Left renal pelvis (tissue), 4 donors: ENCODE measurements around the gene MCFD2. TPM values are rescaled to one million over a fixed set of nuclear protein-coding genes. Genes with fewer than 3 reads are reported as not detected.

Experiments
- DNase-seq, 4 donors: peaks; one replicate each; pipeline ENCODE4 v3.0.0-alpha.2; 2013; ENCODE audit warnings: low read depth in 4 of 4, low spot score in 3 of 4
- polyA plus RNA-seq, 4 donors: library from polyadenylated mRNA; unstranded; fragments of 120-200 nt; gene quantifications; one replicate each; pipeline ENCODE4 v1.2.1, GENCODE V29; 2013; ENCODE audit not compliant: insufficient read length in 4 of 4

MCFD2 gene
- polyA plus RNA-seq, 4 donors, result 83.9 to 105 (median 96.3) TPM

GRCh38 chr2:46939626-46940359 lies 24.2 kb upstream of the MCFD2 start:
- no peak for DNase-seq

DNA sequence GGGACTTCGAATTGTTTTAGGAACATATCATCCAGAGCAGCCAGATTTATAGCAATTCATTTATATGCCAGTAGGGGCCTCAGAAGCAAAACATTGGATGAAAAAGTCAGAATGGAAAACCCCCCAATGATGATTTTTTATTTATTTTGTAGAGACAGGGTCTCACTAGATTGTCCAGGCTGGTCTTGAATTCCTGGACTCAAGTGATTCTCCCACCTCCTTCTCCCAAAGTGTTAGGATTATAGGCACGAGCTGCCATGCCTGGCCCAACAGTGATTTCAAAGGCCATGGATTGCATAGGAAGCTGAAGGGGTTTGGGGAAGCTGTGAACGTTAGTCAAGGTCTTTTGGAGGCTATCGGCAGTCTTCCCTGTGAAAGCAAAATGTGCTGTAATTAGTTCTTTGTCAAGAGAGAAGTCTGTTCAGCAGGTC lies 21.9 kb upstream of the MCFD2 start:
- no peak for DNase-seq

DNA sequence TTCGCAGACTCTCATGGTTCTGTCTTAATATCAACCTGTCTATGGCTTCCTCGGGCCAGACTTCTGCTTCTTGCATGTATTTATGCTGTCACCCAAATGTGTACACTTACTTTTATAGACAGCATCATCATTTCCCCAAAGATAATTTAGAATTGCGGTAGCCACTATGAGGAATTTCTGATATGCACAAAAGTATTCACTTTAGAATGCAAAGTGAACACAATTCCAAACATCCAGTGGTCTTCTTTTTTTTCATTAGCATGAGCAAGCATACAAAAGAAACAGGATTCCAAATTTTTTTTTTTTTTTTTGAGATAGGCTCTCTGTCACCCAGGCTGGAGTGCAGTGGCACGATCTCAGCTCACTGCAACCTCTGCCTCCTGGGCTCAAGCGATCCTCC lies 21.0 kb upstream of the MCFD2 start:
- no peak for DNase-seq

- no peak for DNase-seq
Observed at GRCh38 chr2:46935071-46935470, 19.5 kb upstream of the MCFD2 start.

DNA sequence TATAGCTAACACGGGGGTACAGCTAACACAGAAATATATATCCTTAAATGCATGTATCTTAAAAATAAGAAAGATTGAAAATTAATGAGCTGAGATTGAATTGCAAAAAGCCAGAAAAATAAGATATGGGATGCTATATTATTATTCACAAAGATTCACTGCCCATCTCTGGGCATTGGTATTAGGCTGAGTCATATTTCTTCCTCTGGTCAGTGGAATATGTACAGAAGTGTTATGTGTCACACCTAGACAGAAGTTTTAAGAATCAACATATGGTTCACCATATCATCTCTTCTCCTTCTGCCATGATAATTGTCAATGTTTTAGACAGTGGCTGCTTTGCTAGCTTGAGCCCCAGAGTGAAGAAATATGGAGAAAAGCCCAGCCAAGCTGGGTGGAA lies 14.0 kb upstream of the MCFD2 start:
- DNase-seq, result no peak

GRCh38 chr2:46926863-46927262 lies 11.3 kb upstream of the MCFD2 start:
- no peak for DNase-seq

- no peak for DNase-seq
Observed at GRCh38 chr2:46925474-46926351, 10.1 kb upstream of the MCFD2 start.

DNA sequence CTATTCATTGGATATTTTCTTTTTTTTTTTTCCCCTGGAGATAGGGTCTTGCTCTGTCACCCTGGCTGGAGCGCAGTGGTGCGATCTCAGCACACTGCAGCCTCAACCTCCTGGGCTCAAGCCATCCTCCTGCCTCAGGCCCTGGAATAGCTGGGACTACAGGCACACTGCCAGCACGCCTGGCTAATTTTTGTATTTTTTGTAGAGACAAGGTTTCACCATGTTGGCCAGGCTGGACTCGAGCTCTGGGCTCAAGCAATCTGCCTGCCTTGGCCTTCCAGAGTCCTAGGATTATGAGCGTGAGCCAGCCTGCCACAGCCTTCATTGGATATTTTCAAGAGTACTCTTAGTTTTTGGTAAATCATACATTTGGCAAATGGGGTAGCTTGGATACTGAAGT lies 9.0 kb upstream of the MCFD2 start:
- no peak for DNase-seq

- DNase-seq, result no peak
Observed at GRCh38 chr2:46924038-46924437, 8.4 kb upstream of the MCFD2 start.

DNA sequence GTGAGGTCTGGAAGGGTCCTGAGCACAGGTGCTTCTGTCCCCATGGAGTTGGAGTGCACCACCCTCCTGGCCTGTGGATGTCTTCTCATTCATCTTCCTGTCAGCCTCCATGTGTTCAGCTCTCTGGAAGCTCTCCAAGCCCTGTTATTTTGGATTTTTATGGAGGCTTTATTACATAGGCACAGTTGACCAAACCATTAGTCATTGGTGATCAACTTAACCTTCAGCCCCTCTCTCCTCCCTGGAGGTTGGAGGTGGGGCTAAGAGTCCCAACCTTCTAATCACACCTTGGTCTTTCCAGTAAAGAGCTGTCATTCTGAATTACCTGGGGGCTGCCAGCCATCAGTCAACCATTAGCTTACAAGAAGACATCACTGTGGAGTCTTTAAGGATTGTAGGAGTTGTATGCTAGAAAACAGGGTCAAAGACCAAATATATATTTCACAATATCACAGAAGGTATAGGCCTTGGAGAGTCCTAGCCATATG lies 7.5 kb upstream of the MCFD2 start:
- no peak for DNase-seq

DNA sequence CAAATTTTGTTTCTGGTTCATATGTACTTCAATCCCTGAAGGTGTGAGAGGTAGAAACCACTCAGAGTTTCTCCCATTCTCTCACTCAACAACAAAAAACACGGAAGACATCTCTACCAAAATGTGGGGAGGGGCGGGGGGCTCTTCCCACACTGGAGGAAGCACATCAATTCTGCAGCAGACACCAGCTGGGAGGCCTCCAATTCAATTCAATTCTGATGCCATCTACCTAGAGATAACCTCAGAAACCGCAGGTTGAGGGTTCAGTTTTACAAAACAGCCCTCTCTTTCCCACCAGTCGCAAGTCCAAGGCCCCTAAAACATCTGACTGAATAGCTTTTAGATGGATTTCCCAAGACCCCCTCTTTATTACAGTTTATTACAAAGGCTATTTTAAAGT lies 7.0 kb upstream of the MCFD2 start:
- DNase-seq, result no peak

GRCh38 chr2:46921676-46922448 lies 6.3 kb upstream of the MCFD2 start:
- no peak for DNase-seq

DNA sequence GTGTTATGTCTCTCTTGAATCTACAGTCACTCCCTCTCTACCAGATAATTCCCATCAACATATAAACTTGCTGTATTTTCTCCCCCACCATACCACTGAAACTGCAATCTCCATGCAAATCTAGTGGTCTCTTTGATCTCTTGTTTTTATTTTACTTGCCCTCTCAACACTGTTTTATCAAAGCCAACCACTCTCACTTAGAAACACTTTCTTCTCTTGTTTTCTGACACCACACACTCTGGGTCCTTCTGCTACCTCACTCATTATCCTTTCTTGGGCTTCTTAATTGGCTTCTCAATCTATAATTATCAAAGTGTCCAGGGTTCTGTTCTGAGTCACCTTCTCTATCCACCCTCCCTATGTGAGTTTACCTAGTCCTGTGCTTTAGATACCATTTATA lies 2.0 kb upstream of the MCFD2 start:
- DNase-seq, result no peak

DNA sequence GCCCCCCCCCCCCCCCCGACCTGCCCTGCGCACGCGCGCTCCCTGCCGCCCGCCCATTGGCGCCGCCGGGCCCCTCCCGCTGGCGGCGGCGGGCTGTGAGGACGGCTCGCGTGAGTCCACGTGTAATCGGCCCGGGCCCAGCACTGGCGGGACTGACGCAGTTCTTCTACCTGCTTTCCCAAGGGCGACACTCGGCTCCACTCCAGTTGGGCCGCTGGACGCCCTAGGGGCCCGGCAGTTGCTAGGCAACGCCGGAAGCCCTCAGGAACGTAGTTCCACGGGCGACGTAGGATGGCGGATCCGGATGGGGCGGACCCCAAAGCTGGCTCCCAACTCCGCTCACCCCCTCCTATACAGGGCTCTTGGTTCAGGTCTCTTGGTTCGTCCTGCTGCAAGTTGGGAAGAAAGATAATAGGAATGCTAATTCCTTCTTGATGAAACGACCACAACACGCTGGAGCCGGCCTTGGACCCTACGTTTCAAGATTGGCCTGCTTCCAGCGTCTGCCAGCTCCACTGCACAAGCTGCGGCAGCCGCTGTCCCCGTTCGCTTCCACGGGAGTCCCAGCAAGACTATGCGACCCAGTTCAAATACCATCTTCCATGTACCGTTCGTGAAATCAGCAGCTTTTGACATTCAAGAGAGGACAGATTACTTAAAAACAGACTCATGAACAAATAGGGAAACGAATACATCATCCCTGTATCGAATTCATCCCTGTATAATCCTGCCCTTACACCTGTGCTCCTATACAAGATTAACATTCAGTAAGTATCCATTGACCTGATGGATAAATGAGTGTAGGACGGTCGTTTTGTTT lies 415 bp upstream of the MCFD2 start:
- peak; percentile 81 to 89 (median 84) for DNase-seq

DNA sequence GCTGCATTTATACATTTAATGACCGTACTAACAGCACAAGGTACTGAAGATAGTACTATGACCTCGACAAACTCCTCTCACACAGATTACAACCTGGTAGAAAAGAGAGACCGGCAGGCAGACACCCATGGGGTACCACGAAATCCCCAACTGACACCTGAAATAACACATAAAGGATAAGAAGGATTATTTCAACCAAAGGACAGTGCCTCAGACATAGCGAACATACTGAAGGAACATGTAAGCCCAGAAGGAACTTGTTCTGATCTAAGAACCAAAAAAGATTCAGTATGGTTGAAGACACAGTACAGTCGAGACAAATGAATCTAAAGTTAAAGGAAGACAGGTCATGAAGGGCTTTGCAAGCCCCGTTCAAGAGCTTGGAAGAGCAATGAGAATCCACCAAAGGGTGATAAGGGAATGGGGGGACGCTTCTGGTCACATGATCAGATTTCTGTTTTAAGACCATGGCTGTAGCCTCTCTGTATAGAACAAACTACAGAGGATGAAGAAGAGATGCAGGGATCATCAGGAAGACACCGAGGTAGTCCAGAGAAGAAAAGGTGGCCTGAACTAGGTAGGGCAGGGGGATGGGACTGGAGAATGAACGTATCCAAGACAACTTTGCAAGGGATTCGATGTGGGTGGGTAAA lies 902 bp downstream of the MCFD2 start:
- peak in 1 of 4 donors; percentile 5 for DNase-seq

- DNase-seq, result no peak
Observed at GRCh38 chr2:46913471-46914381, 1.9 kb downstream of the MCFD2 start.

GRCh38 chr2:46909771-46910419 lies 5.7 kb downstream of the MCFD2 start:
- DNase-seq, result no peak

- DNase-seq, result no peak
Observed at GRCh38 chr2:46909150-46909549, 6.5 kb downstream of the MCFD2 start.
